Measurements from ENCODE around the gene FYN.

DNA sequence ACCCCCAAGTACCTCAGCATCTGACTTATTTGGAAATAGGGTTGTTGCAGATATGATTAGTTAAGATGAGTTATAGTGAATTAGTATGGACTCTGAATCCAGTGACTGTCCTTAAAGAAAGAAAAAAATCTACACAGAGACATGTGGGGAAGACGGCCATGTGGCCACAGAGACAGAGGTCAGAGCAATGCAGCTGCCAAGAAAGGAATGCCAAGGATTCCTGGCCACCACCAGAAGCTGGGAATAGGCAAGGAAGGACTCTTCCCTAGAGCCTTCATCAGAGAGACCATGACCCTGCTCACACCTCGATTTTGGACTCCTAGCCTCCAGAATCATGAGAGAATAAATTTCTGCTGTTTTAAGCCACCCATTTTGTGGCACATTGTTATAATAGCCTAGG, 81.8 kb downstream of the FYN start:
- TF ChIP-seq, protein P1, sequence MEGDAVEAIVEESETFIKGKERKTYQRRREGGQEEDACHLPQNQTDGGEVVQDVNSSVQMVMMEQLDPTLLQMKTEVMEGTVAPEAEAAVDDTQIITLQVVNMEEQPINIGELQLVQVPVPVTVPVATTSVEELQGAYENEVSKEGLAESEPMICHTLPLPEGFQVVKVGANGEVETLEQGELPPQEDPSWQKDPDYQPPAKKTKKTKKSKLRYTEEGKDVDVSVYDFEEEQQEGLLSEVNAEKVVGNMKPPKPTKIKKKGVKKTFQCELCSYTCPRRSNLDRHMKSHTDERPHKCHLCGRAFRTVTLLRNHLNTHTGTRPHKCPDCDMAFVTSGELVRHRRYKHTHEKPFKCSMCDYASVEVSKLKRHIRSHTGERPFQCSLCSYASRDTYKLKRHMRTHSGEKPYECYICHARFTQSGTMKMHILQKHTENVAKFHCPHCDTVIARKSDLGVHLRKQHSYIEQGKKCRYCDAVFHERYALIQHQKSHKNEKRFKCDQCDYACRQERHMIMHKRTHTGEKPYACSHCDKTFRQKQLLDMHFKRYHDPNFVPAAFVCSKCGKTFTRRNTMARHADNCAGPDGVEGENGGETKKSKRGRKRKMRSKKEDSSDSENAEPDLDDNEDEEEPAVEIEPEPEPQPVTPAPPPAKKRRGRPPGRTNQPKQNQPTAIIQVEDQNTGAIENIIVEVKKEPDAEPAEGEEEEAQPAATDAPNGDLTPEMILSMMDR (IDR thresholded peaks at IDR 0.05) = no peak
- no peak for TF ChIP-seq POLR2A (IDR thresholded peaks at IDR 0.05)
- no peak for TF ChIP-seq POLR2AphosphoS5 (IDR thresholded peaks at IDR 0.05)
